Endothelial cell of umbilical vein (primary cell): ENCODE data around the gene CHRM2.

Experiments
- CTCF ChIP-seq, 2 donors: IDR thresholded peaks; 1 replicate in 1 of 2; 2 replicates in 1 of 2; pipeline ENCODE4 v1.5.1; 2011; ENCODE audit warnings: low read length in 2 of 2, mild to moderate bottlenecking in 2 of 2, moderate library complexity in 2 of 2, control low read depth in 1 of 2, inconsistent platforms in 1 of 2, low read depth in 1 of 2; ENCODE audit not compliant: insufficient read depth in 1 of 2; ENCODE audit errors: extremely low read depth in 1 of 2
- EZH2 ChIP-seq: IDR thresholded peaks from 2 replicates; pipeline ENCODE4 v1.6.1; 2012; ENCODE audit warnings: borderline replicate concordance, low read depth, mild to moderate bottlenecking, moderate library complexity, low read length, inconsistent platforms; ENCODE audit not compliant: severe bottlenecking
- FOS ChIP-seq: IDR thresholded peaks from 2 replicates; pipeline ENCODE4 v1.6.1; 2011; ENCODE audit warnings: mild to moderate bottlenecking, low read length, moderate library complexity, borderline replicate concordance; ENCODE audit not compliant: insufficient read depth
- JUN ChIP-seq: IDR thresholded peaks from 2 replicates; pipeline ENCODE4 v1.6.1; 2011; ENCODE audit warnings: borderline replicate concordance, low read depth; ENCODE audit not compliant: insufficient read length, insufficient read depth
- MYC ChIP-seq: IDR thresholded peaks from one replicate; pipeline ENCODE4 v1.6.1; 2011; ENCODE audit warnings: mild to moderate bottlenecking, low read depth, low read length
- POLR2A ChIP-seq: IDR thresholded peaks from 2 replicates; pipeline ENCODE4 v1.6.1; 2012; ENCODE audit warnings: low read depth, mild to moderate bottlenecking, control low read depth, low read length
- POLR2AphosphoS5 ChIP-seq: IDR thresholded peaks from 2 replicates; pipeline ENCODE4 v1.6.1; 2012; ENCODE audit warnings: low read depth, mild to moderate bottlenecking, control low read depth, low read length, moderate library complexity; ENCODE audit not compliant: insufficient read depth
- TF ChIP-seq, protein P1 (sequence below): IDR thresholded peaks from 2 replicates; pipeline ENCODE4 v1.6.1; 2011; ENCODE audit not compliant: insufficient read depth, insufficient read length

DNA sequence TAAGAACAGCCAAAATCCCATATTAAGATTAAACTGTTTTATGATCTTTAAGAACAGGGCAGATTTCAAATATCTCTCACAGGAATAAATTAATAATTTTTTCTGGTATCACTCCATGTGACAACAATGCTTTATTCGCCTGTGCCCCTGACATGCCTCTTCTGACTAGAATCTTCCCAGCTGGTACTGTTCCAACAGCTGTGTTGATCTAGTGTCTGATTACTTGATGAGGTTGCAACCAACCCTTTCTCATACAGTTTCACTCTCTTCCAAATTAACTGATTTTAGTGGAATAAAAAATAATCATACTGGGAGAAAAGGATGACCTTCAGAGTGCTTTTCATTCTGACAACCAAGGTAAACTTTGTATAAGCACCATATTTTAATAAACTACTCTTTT is 151.9 kb downstream of the CHRM2 start:
- TF ChIP-seq CTCF (IDR thresholded peaks at IDR 0.05; ENCODE audit: extremely low read depth in 1 of 2, insufficient read depth in 1 of 2, low read depth in 1 of 2, low read length in 2 of 2): no peak
- TF ChIP-seq EZH2: no peak
- no peak for TF ChIP-seq JUN
- no peak for TF ChIP-seq POLR2AphosphoS5
- TF ChIP-seq POLR2A: no peak
- TF ChIP-seq FOS: no peak
- TF ChIP-seq, protein P1, sequence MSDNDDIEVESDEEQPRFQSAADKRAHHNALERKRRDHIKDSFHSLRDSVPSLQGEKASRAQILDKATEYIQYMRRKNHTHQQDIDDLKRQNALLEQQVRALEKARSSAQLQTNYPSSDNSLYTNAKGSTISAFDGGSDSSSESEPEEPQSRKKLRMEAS: no peak
- no peak for TF ChIP-seq MYC
